Stimulated activated CD4-positive, alpha-beta T cell treated with anti-CD3 and anti-CD28 coated beads, Interleukin-1b, Interleukin-23, amount 100 ng/mL, for 4 hours (primary cell): ENCODE data around the gene PRICKLE1.

Source experiments
- DNase-seq, 2 donors: peaks; one replicate each; pipeline ENCODE4 v3.0.0-alpha.2; 2020; ENCODE audit warnings: low read depth in 2 of 2

The PRICKLE1 gene

DNA sequence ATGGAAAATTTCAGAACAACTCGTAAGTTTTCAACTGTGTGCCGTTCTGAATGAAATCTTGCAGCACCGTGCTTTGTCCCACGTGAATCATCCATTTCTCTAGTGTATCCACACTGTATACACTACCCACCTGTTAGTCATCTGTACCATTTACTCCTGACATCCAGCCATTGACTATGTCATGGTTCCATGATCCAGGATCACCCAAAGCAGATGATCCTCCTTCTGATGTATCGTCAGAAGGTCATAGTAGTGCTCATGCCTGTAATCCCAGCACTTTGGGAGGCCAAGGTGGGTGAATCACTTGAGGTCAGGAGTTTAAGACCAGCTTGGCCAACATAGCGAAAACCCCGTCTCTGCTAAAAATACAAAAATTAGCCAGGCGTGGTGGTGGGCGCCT is 140.7 kb downstream of the PRICKLE1 start:
- DNase-seq: no peak

DNA sequence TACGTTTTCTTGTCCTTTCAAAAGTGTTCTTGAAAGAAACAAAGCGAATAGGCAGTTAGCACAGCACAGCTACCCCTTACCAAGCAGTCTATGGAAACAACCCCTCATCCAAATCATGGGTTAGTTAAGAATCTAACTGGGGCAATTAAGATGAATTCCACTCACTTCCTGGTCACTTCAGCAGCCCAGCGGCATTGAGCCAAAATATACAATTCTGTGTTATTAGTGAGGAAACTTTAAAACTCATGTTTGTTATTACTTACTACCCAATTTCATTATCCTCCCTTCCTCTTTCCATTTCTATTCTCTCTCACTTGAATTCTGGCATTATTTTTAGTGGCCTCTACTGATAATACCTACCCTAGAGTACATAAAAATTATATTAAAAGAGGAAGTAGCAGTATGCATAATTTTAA is 142.2 kb downstream of the PRICKLE1 start:
- no peak for DNase-seq

DNA sequence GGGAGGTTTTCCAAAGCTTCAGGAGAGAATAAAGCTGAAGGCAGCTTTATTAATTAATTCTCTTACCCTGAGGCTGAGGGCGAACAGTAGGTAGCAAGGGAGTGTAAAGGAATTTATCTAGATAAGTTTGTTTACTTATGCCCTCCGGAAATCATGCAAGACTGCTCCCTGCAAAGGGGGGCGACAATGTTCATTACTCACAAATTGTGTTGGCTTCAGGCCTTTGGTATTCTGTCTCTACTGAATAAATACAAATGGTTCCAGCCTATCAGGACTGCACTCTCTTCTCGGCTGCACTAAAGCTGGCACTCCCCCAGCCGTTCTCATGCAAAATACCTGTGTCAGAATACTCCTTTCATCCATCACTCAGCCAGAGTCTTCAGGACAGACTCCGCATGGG is 142.8 kb downstream of the PRICKLE1 start:
- no peak for DNase-seq

DNA sequence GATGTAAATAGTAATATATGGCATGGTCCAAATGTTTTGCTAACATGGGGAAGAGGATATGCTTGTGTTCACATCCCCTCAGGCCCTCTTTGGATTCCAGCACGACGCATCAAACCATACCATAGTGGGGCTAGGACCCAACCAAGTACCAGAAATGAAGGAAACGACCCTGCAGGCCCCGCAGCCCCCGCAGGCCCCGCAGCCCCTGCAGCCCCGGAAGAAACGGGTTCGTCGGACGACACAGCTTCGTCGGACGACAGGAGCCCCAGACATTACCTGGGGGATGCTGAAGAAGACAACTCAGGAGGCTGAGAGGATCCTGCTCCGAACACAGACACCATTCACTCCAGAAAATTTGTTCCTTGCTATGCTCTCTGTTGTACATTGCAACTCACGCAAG is 143.7 kb downstream of the PRICKLE1 start:
- DNase-seq: no peak

DNA sequence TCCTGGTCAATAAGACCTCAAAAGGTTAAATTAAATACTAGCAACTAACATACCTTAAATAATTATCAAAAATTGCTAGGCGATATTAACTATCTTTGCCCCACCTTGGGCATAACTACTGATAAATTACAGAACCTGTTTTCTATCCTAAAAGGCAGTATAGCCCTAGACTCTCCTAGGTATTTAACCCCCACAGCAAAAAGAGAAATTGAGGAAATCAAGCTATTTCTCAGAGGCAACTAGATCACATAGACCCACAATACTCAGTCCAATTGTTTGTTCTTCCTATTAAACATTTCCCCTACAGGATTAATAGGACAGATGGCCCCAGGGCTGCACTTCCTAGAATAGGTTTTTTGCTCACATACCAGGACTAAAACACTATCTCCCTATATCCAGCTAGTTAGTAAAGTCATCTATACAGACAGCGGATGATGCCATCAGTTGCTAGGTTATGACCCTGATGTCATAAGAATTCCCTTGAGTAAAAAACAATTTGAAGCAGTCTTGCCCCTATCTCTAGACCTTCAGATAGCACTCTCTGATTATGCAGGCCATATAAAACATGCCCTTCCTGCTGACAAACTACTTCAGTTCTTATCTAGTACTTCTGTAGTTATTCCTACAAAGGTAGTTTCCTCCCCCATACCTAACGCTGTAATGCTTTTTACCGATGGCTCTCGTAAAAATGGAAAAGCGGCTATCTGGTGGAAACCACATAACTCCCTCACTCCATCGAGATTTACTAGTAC is 145.2 kb downstream of the PRICKLE1 start:
- no peak for DNase-seq

DNA sequence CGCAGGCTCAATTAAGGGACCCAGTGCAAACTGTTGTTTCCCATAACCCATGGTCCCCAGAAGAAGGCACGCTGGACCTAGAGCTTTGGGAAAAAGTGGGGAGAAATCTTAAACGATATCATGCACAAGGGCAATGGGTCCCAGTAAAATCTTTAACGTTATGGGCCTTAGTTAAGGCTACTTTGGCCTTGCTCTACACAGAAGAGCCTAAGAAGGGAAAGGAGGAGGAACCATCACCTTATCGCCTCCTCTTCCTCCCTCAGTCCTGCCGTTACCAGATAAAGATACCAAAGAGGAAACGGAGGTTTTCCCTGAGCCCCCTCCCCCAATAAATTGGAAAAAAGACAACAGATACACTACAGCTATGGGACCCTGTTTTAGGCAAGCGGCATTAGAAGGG is 146.7 kb downstream of the PRICKLE1 start:
- no peak for DNase-seq

DNA sequence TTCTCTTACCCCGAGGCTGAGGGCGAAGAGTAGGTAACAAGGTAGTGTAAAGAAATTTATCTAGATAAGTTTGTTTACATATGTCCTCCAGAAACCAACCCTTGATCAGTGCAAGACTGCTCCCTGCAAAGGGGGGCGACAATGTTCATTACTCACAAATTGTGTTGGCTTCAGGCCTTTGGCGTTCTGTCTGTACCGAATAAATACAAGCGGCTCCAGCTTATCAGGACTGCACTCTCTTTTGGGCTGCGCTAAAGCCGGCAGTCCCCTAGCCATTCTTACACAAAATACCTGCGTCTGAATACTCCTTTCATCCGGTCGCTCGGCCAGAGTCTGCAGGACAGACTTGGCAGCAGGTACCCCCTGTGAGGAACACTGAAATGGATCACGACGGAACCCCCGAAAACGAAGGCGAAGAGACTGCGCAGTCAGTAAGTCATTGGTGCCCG is 147.2 kb downstream of the PRICKLE1 start:
- DNase-seq: no peak

DNA sequence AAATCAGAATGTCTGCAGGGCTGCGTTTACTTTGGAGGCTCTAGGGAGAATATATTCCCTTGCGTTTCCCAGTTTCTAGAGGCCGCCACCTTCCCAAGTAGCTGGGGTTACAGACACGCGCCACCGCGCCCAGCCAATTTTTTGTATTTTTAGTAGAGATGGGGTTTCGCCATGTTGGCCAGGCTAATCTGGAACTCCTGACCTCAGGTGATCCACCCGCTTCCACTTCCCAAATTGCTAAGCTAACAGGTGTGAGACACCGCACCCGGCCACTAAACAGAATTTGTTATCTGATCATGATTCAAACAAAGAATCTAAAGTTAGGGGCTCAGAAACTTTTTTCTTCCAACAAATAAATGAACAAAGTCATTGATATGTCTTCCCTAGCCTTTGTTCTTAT is 148.9 kb downstream of the PRICKLE1 start:
- no peak for DNase-seq

DNA sequence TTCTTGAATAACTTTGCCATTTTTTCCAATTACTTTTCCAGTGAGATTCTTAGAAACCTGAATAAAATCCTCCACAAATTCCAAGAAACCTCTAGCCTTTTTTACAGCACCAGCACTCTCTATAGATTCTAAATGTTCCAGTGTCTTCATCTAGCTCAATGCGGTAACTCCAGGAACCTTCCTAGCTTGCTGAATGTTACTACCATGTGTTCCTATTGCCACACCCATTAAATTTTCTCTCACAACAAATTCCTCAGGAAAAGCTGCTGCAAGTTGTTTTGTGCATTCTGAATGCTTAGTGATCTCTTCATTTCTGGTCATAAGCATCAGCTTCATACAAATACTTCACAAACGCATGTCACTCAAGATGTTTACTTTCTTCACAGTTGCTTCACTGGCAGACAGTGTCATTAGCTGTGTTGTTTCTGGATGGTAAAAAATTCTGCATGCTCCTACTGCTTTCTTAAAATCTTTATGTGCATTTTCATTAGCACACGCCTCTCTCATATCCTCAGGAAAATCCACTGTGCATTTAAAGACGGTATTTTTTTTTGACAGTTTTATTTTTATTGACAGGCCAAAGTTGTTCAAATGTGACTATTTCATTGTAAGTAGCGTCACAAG is 156.9 kb downstream of the PRICKLE1 start:
- DNase-seq: no peak

DNA sequence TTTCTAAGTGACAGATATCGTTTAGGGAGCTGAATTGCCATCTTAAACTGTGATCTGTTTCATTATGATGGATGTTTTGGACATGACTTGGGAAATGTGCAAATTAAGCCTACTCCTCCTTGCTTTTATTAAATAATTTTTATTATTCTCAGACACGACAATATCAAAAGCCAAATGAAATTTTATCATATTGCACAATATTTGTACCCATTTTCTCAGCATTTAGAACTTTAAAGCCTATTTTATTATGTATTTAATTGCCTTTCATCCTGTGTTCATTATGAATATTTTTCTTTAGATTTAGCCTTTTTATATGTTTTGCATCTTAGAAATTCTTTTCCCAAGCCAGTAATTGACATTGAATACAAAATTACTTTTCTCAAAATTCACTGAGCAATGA is 160.7 kb downstream of the PRICKLE1 start:
- no peak for DNase-seq

DNA sequence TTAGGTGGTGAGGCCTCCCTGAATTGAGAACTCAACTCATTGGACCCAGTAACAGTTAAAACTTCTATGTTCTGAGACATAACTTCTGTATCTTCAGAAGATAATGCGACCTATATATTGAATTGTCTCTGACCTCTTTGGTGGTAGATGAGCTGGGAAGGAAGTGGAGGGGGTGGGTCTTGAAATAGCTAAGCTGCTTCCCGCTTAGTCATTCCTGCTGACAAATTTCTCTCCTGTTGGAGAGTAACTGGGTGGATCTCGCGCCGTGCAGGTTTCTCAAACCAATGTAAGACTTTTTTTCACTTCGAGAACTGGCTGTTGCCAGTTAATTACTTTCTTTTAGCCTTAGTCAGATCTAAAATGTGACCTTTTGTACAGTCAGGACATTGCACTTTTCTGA is 162.8 kb downstream of the PRICKLE1 start:
- no peak for DNase-seq

DNA sequence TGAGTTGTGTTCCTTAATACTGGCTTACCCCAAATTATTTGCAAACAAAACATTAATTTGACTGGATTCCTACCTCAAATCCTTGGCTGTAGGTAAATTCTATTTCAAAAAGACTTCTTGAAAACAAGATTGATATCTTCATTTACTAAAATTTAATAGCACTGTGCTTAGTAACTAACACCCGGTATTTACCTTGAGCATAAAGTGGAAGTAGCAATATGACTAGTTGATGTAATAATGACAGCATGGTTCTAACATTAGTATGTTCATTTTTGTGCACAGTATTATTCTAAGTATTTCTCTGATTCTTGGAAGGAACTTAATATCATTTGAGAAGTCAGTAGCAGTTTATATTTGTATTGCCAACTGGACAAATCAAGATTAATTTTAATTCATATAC is 166.8 kb downstream of the PRICKLE1 start:
- DNase-seq: no peak

DNA sequence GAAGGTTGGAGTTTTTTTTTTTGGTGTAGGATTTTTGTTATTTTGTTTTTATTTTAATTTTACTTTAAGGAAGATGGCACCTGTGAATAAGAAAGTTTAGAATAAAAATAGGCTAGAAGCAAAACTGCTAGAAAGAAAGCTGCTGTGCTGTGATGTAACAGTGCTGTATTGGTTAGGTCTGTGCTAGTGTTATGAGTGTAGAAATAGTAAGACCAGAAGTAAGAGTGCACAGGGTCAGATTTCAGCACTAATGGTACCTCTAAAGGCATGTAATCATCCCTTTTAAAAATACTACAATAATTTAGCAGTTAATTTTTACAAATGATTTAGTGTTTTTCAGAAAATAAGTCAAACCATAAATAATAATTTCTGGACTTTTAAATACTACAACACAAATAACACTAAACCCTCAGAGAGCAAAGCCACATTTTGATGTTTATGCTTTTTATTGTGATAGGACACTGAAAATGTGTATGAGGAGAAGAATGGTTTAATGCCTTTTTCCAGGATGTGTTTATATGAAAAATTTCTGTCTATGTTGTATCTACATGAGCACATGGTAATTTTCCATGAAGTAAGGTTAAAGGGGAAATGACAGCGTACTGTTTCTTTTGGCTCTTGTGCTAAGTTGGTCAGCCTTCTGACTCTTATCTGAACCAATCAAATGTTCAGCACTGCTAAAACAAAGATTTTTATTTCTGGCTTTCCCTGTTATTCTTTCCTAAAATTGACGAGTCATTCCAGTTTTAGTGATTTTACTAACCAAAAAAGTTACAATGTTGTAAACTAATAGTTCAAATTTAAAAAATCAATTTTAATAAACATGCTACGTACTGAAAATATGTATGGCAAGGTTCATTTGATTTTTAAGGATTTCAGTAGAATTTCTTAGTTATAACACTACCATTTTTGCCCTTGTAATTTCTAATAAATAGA is 167.4 kb downstream of the PRICKLE1 start:
- DNase-seq: no peak

DNA sequence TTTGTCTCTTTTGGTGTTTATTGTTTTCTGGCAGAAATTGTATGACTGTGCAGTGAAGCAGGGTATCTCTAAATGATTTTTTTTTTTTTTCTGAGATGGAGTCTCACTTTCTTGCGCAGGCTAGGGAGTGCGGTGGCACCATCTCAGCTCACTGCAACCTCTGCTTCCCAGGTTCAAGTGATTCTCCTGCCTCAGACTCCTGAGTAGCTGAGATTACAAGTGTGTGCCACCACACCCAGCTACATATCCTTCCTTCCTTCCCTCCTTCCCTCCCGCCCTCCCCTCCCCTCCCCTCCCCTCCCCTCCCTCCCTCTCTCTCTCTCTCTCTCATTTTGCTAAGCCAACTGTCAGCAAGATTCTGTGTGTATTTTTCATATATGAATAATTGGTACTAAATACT is 169.2 kb downstream of the PRICKLE1 start:
- no peak for DNase-seq

DNA sequence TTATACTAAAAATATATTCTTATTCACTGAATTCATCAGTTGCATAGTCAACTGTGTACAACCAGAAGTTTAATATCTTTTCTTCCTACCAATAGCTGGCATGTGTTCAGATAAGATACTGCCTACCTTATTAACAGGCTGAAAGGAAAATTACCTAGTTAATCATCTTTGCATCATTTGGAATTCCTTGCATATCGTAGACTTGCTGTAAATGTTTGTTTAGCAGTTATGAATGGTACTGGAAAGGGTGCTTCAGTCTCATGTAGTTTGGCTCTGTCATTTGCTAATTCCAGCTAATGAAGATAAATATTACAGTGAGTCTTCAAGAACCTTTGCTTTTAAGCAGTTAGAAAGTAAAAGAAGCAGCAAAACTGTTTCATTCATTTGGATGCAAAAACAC is 179.2 kb downstream of the PRICKLE1 start:
- DNase-seq: no peak

DNA sequence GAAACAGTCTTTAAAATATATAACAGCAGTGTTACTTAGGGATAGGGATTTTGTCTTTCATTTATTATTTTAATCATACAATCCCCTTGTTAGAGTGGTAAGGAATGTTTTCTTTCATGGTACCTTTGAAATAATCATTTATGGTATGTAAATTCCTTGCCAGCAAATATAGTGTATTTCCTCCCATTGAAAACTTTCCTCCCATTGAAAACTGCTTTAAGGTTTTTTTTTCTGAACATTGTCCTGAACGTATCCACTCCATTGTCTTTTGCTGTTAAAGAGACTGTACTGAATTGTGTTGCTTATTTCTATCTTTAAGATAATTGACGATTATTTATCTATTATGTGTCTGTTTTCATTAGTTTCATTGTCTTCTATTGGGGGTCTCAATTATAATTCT is 180.1 kb downstream of the PRICKLE1 start:
- DNase-seq: no peak

DNA sequence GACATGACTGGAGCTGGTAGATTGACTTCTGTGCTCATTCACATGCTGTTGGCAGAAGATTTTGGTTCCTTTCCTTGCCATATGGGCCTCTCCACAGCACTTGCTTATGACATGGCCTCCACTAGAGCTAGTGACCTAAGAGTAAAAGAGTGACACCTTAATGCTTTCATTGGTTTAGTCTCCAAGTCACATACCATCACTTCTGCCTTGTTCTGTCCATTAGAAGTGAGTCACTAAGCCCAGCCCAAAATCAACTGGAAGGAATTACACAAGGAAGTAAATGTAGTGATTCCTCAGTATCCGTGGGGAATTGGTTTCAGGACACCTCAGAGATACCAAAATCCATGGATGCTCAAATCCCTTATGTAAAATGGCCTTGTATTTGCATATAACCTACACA is 182.2 kb downstream of the PRICKLE1 start:
- no peak for DNase-seq
